ENCODE measurements around the gene BSND.
"Not testable (repeated sequence)": the region's sequence is repeated elsewhere in the genome, so short reads cannot be mapped to it uniquely, and the experiment has no call there.

BSND gene

GRCh38 chr1:55024163-55024562, 25.4 kb downstream of the BSND start:
- not testable (repeated sequence) for FAIRE-seq

- not testable (repeated sequence) for FAIRE-seq
Observed at GRCh38 chr1:55026682-55027081, 27.9 kb downstream of the BSND start.

GRCh38 chr1:55031098-55031497, 32.4 kb downstream of the BSND start:
- not testable (repeated sequence) for FAIRE-seq

- no peak for FAIRE-seq
Observed at GRCh38 chr1:55033265-55033614, 34.5 kb downstream of the BSND start.

- FAIRE-seq: no peak
Observed at GRCh38 chr1:55034476-55035133, 35.9 kb downstream of the BSND start.

GRCh38 chr1:55035904-55036303, 37.2 kb downstream of the BSND start:
- no peak for FAIRE-seq

- no peak for FAIRE-seq
Observed at GRCh38 chr1:55037733-55038551, 39.2 kb downstream of the BSND start.

GRCh38 chr1:55038552-55038838, 39.8 kb downstream of the BSND start:
- no peak for FAIRE-seq

GRCh38 chr1:55038974-55039341, 40.2 kb downstream of the BSND start:
- FAIRE-seq: no peak

- no peak for FAIRE-seq
Observed at GRCh38 chr1:55039342-55040082, 40.8 kb downstream of the BSND start, which contains the start of gene PCSK9. Gene PCSK9 (plus strand): TSS chr1:55039548. CDS start chr1:55039838, 290 bp downstream.

- FAIRE-seq: no peak
Observed at GRCh38 chr1:55040083-55040932, 41.6 kb downstream of the BSND start.

GRCh38 chr1:55040933-55041494, 42.3 kb downstream of the BSND start:
- no peak for FAIRE-seq

- no peak for FAIRE-seq
Observed at GRCh38 chr1:55041613-55042012, 42.9 kb downstream of the BSND start.

- FAIRE-seq: no peak
Observed at GRCh38 chr1:55043011-55043410, 44.3 kb downstream of the BSND start.

GRCh38 chr1:55043726-55044125, 45.0 kb downstream of the BSND start:
- no peak for FAIRE-seq

GRCh38 chr1:55044617-55045397, 46.1 kb downstream of the BSND start:
- FAIRE-seq: no peak

- FAIRE-seq: no peak
Observed at GRCh38 chr1:55045430-55045829, 46.7 kb downstream of the BSND start.

GRCh38 chr1:55046871-55047270, 48.1 kb downstream of the BSND start:
- FAIRE-seq: no peak

- FAIRE-seq: no peak
Observed at GRCh38 chr1:55047611-55048010, 48.9 kb downstream of the BSND start.

- FAIRE-seq: no peak
Observed at GRCh38 chr1:55048453-55049270, 49.9 kb downstream of the BSND start.

All from islet of Langerhans (tissue), 1 donor.